A673 (cell line): ENCODE results near the gene SNX33.
"Not testable (repeated sequence)": the region's sequence is repeated elsewhere in the genome, so short reads cannot be mapped to it uniquely, and the experiment has no call there.

Experiments used
- CTCF ChIP-seq: fragments of 300-800, 200-600 bp; sonication (generic); conservative IDR thresholded peaks from 2 replicates; pipeline ENCODE4 v1.5.1; 2017; ENCODE audit warnings: low read depth, mild to moderate bottlenecking, antibody characterized with exemption, low read length, moderate library complexity, mixed read lengths
- EZH2 ChIP-seq: fragments of 200-600 bp; sonication (generic); IDR thresholded peaks from 2 replicates; pipeline ENCODE4 v1.6.1; 2017; ENCODE audit warnings: borderline replicate concordance, low read depth, mild to moderate bottlenecking, mixed read lengths, antibody characterized with exemption, low read length; ENCODE audit not compliant: poor library complexity, severe bottlenecking

GRCh38 chr15:75633922-75634321 is 13.8 kb upstream of the SNX33 start:
- TF ChIP-seq EZH2, CTCF: not testable (repeated sequence)
